ENCODE data around the gene ATXN1. TPM values are rescaled to one million over a fixed set of nuclear protein-coding genes. Genes with fewer than 3 reads are reported as not detected.

ATXN1 gene
- total RNA-seq, 1 experiment from 2014 or later, result 5.6 TPM

DNA sequence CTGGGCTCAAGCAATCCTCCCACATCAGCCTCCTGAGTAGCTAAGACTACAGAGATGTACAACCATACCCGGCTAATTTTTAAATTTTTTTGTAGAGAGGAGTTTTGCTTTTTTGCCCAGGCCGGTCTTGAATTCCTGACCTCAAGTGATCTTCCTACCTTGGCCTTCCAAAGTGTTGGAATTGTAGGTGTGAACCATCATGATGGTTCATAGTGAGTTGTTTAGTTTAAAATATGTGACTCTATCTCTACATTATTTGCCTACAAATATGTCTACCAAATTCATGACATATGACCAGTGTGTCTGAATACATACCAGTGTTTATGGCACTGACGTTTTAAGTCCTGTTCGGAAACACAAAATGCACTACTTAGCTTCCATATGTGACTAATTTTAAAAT is 367.9 kb downstream of the ATXN1 start:
- TF ChIP-seq, protein P1, sequence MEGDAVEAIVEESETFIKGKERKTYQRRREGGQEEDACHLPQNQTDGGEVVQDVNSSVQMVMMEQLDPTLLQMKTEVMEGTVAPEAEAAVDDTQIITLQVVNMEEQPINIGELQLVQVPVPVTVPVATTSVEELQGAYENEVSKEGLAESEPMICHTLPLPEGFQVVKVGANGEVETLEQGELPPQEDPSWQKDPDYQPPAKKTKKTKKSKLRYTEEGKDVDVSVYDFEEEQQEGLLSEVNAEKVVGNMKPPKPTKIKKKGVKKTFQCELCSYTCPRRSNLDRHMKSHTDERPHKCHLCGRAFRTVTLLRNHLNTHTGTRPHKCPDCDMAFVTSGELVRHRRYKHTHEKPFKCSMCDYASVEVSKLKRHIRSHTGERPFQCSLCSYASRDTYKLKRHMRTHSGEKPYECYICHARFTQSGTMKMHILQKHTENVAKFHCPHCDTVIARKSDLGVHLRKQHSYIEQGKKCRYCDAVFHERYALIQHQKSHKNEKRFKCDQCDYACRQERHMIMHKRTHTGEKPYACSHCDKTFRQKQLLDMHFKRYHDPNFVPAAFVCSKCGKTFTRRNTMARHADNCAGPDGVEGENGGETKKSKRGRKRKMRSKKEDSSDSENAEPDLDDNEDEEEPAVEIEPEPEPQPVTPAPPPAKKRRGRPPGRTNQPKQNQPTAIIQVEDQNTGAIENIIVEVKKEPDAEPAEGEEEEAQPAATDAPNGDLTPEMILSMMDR (conservative IDR thresholded peaks at IDR 0.05), result no peak
- Histone ChIP-seq H2BK20ac (ENCODE audit: low read depth, low read length, poor library complexity, severe bottlenecking) (no peak overlapping the region), H3K56ac (ENCODE audit: insufficient read length, low read depth, low read length) (no peak overlapping the region), H4K20me1 (ENCODE audit: control insufficient read depth, insufficient read depth, insufficient read length) (no peaks in the 10 kb centered on the region), H2BK15ac (ENCODE audit: low read depth, low read length) (no peak overlapping the region), H3K27me3 (ENCODE audit: insufficient read depth, low read length) (no peaks in the 10 kb centered on the region), H3K23me2 (ENCODE audit: insufficient read length, low read depth, low read length, poor library complexity, severe bottlenecking) (no peaks in the 10 kb centered on the region), H3K4me1 (ENCODE audit: insufficient read depth, low read length) (no peaks in the 10 kb centered on the region), H3K4ac (ENCODE audit: low read depth, low read length) (no peak overlapping the region), H3K9ac (ENCODE audit: extremely low read depth, insufficient read length, low read length) (no peak overlapping the region), H3K9me3 (ENCODE audit: control insufficient read depth, low read depth, low read length) (no peaks in the 10 kb centered on the region), H3T11ph (ENCODE audit: low read length) (no peak overlapping the region), H3K79me2 (ENCODE audit: insufficient read depth, low read length) (no peaks in the 10 kb centered on the region), H4K5ac (ENCODE audit: insufficient read length, low read depth, low read length) (no peak overlapping the region), H3K18ac (ENCODE audit: insufficient read length, low read depth, low read length) (no peak overlapping the region), H3K79me1 (ENCODE audit: insufficient read depth, low read depth, low read length, poor library complexity, severe bottlenecking) (no peaks in the 10 kb centered on the region), H3K23ac (ENCODE audit: insufficient read length, low read depth, low read length) (no peak overlapping the region), H2BK120ac (ENCODE audit: low read depth, low read length, poor library complexity, severe bottlenecking) (no peak overlapping the region), H4K91ac (ENCODE audit: insufficient read length, low read depth, low read length) (no peak overlapping the region), H3K27ac (ENCODE audit: insufficient read length, low read depth, low read length) (no peak overlapping the region), H2BK12ac (ENCODE audit: insufficient read length, low read depth, low read length) (no peak overlapping the region), H2BK5ac (ENCODE audit: insufficient read length, low read length) (no peak overlapping the region), H3K14ac (ENCODE audit: insufficient read depth, low read length) (no peak overlapping the region), H3K4me2 (ENCODE audit: insufficient read depth, insufficient read length, low read length) (no peak overlapping the region), H2AK5ac (ENCODE audit: insufficient read length, low read length) (no peak overlapping the region), H4K8ac (replicated peaks; ENCODE audit: insufficient read length, low read depth, low read length) (no peak overlapping the region), H2AFZ (ENCODE audit: low read length) (no peak overlapping the region)
- DNase-seq, result no peak
- H3K27ac Mint-ChIP-seq, result no peak overlapping the region
- H3K36me3 Mint-ChIP-seq (ENCODE audit: insufficient read depth in 1 of 3, low read depth in 3 of 3), result no peaks in the 10 kb centered on the region
- H3K27me3 Mint-ChIP-seq (ENCODE audit: low read depth), result no peaks in the 10 kb centered on the region
- no CpG with 5 or more reads among the region's 4 CpGs for WGBS (ENCODE audit: extremely low coverage, insufficient read length, low lambda C conversion rate)
- H3K9me3 Mint-ChIP-seq, result no peaks in the 10 kb centered on the region
- H3K4me3 Mint-ChIP-seq, result no peak overlapping the region
- H3K4me1 Mint-ChIP-seq, result no peaks in the 10 kb centered on the region
